GM12872 (cell line): ENCODE results near the gene DNAAF5.

ENCODE experiments used
- CTCF ChIP-seq: IDR thresholded peaks from 3 replicates; pipeline ENCODE4 v1.5.1; 2011; ENCODE audit warnings: low read depth, mild to moderate bottlenecking, low read length, moderate library complexity; ENCODE audit not compliant: insufficient read depth

Gene DNAAF5

DNA sequence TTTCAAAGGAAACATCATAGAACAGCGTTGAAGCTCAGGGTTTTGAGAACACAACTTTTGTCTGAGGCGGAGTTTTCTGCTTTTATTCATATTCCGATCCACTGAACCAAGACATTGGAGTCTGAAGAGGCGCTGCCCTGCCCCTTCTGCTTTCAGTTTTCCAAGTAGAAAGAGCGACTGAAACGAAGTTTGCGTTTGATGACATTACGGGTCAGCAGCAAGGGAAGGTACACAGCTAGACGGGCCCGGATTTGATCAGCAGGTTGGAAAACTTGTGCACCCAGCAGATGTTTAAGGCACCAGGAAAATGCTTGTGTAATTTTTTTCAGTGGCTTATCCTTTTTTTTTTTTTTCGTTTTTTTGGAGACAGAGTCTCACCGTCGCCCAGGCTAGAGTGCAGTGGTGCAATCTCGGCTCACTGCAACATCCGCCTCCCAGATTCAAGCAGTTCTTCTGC is 106.5 kb downstream of the DNAAF5 start:
- no peak for TF ChIP-seq CTCF

GRCh38 chr7:833601-834258 is 107.2 kb downstream of the DNAAF5 start:
- TF ChIP-seq CTCF = no peak

DNA sequence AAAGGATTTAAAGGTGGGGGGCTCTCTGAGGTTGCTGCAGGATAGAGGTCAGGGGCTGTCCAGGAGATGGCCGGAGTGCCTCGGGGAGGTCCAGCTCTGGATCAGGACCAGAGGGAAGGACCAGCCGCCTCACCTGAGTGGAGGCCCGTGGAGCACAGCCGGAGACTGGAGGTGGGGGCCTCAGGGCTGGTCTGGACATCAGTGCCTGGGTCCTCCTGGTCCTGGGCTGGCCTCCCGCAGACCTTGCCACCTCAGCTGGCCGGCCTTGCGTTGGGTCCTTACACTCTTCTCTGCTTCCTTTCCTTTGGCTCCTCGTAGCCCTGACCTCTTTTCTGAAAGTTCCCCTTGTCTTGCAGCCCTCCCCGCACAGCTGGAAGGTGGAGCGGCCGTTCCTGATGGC is 107.8 kb downstream of the DNAAF5 start:
- no peak for TF ChIP-seq CTCF

DNA sequence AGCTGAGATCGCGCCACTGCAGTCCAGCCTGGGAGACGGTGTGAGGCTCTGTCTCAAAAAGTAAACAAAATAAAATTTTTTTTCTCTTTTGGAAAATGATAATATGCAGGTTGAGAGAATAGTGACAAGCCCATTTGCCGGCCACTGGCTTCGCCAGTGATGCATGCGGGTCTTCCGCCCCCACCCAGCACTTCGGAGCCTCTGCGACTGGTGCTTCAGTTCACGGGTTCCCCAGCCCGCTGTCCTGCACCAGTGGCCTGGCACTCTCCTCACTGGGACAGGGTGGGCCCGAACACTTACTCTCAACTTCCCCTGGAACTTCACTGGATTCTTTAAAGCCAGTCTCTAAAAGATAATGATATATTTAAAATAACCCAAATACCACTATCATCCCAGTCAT is 108.5 kb downstream of the DNAAF5 start:
- TF ChIP-seq CTCF = no peak

- no peak for TF ChIP-seq CTCF
These were observed 109.2 kb downstream of the DNAAF5 start for GRCh38 chr7:835485-836401.
